ENCODE results near the gene BCL2L11.

DNA sequence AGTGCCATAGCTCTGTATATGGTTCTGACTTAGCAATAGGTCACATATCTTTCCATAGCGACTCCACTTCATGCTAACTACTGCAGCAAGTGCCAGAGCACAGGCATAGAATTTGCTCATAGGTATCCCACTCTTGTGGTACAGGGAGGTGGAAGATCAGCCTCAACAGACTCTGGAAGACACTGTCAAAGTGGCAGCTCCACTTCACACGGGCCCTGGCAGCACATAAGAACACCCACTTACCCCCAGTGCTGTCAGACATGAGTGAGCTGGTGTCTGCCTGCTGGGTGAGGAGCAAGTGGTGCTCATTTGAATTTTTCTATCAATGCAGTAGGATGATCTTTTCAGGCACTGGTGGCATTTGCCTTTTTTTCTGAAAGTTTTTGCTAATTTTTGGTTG is 48.6 kb downstream of the BCL2L11 start:
- TF ChIP-seq CTCF (IDR thresholded peaks at IDR 0.05) (no peak), POLR2A (IDR thresholded peaks at IDR 0.05) (no peak)

Measured in sigmoid colon (tissue), 3 donors.